Lung (tissue), 12 donors: Measurements from ENCODE around the gene ADCYAP1R1. TPM values are rescaled to one million over a fixed set of nuclear protein-coding genes. Genes with fewer than 3 reads are reported as not detected.

ENCODE experiments used
- ATAC-seq: fragments of 200-7000 bp; cut with Tn5 transposase; one replicate; pipeline ENCODE4 v1.9.1; 2020; ENCODE audit warnings: moderate number of reproducible peaks; ENCODE audit not compliant: insufficient read depth, low FRiP score
- DNase-seq, 3 donors: peaks; one replicate each; pipeline ENCODE4 v3.0.0-alpha.2; 2013 to 2017
- H3K27ac ChIP-seq, 2 donors: one replicate each; pipeline ENCODE4 v1.5.1; 2013; ENCODE audit warnings: mild to moderate bottlenecking in 2 of 2, moderate library complexity in 2 of 2, control low read depth in 1 of 2, inconsistent platforms in 1 of 2, low read depth in 1 of 2, low read length in 1 of 2
- H3K27me3 ChIP-seq, 3 donors: one replicate each; pipeline ENCODE4 v1.5.1; 2013; ENCODE audit warnings: low read length in 2 of 3; ENCODE audit not compliant: control insufficient read depth in 3 of 3, insufficient read depth in 3 of 3
- H3K36me3 ChIP-seq, 4 donors: one replicate each; pipeline ENCODE4 v1.5.1; 2013; ENCODE audit warnings: low read length in 4 of 4, mild to moderate bottlenecking in 1 of 4, moderate library complexity in 1 of 4; ENCODE audit not compliant: control insufficient read depth in 4 of 4, insufficient read depth in 4 of 4
- H3K4me1 ChIP-seq, 5 donors: one replicate each; pipeline ENCODE4 v1.5.1; 2013; ENCODE audit warnings: low read length in 5 of 5, mild to moderate bottlenecking in 2 of 5, moderate library complexity in 1 of 5; ENCODE audit not compliant: control insufficient read depth in 5 of 5, insufficient read depth in 5 of 5
- H3K4me3 ChIP-seq: one replicate; pipeline ENCODE4 v1.5.1; 2013; ENCODE audit warnings: mild to moderate bottlenecking, control low read depth, moderate library complexity
- H3K9ac ChIP-seq, 2 donors: one replicate each; pipeline ENCODE4 v1.5.1; 2013; ENCODE audit warnings: low read length in 2 of 2, control low read depth in 1 of 2; ENCODE audit not compliant: insufficient read depth in 1 of 2
- H3K9me3 ChIP-seq, 4 donors: one replicate each; pipeline ENCODE4 v1.5.1; 2013; ENCODE audit warnings: low read length in 3 of 4, mild to moderate bottlenecking in 1 of 4, moderate library complexity in 1 of 4; ENCODE audit not compliant: control insufficient read depth in 4 of 4, insufficient read depth in 3 of 4
- CTCF ChIP-seq: IDR thresholded peaks from 2 replicates; pipeline ENCODE4 v1.5.1; 2012; ENCODE audit warnings: mild to moderate bottlenecking; ENCODE audit errors: control extremely low read depth, extremely low read depth
- WGBS, 2 donors: extraction: QIAGEN DNeasy Blood & Tissue Kit; methylation state at CpG; one replicate each; pipeline ENCODE4 v1.1.7; 2013; 5-methylcytosine and 5-hydroxymethylcytosine counted together
- polyA plus RNA-seq, 2 donors: library from polyadenylated mRNA; stranded (reverse); fragments of 200-250 nt; gene quantifications; one replicate each; pipeline ENCODE4 v1.2.1, GENCODE V29; 2013
- total RNA-seq, 2 donors: library from RNA; depleted of rRNA in 1 of 2; stranded (reverse); fragments of >200 nt in 1 of 2; gene quantifications; one replicate each; pipeline ENCODE4 v1.2.1, GENCODE V29; 2014 to 2021
- donor health status: control.
- donor health status: control.
- donor health status: Bipolar disorder and iron deficiency.
- donor health status: healthy.
- donor health status: DM: yes; HTN: yes; CAD: no.

Gene ADCYAP1R1
- total and polyA plus RNA-seq, 4 donors: 0.14 to 1.00 (median 0.39) TPM

DNA sequence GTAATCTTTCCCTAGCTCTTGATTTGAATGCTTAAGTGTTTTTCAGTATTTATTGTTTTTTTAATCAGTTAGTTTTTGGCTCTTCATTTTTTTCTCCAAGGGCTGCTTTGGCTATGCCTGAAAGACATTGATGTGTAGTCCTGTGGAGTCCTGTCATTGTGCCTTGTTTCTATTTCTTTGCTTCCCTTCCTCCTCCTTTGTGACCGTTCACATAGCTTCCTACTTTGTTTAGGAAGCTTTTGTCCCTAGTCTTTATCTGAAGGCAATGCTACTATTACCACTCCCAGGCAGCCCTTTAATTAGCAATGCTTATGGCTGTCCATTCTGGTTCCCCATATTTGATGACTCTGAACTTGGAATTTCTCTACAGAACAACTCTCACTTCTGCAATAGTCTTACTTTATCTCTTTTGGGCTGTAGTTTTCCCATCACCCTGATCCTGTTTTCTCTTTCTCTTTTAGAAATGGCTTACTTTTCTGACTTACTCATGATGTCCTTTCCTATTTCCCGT lies 39.9 kb downstream of the ADCYAP1R1 start:
- WGBS, 2 donors: 58 to 62% methylated on average over 2 of the region's 2 CpGs
- no peak overlapping the region for H3K27ac ChIP-seq
- no peak for DNase-seq
- H3K27me3 ChIP-seq: no peaks in the 10 kb centered on the region
- H3K36me3 ChIP-seq: no peaks in the 10 kb centered on the region
- no peak overlapping the region for H3K9ac ChIP-seq
- no peak for TF ChIP-seq CTCF
- ATAC-seq: no peak
- no peaks in the 10 kb centered on the region for H3K4me1 ChIP-seq
- no peaks in the 10 kb centered on the region for H3K9me3 ChIP-seq
- no peak overlapping the region for H3K4me3 ChIP-seq

DNA sequence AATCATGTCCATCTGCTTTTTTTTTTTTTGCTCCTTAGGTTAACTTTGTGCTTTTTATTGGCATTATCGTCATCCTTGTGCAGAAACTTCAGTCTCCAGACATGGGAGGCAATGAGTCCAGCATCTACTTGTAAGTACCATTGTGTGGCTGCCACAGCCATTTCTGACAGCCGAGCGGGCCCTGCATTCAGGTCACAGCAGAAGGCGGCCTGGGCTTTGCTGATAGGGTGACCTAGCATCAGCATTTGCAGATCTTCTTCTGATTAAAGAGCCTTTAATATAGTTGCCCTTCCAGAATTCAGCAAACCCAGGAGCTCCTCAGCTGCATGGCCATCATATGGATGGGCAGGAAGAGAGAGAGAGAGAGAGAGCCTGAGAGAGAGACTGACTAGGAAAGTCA lies 40.5 kb downstream of the ADCYAP1R1 start:
- ATAC-seq: no peak
- no peak for DNase-seq
- no peak overlapping the region for H3K27ac ChIP-seq
- no peaks in the 10 kb centered on the region for H3K27me3 ChIP-seq
- TF ChIP-seq CTCF: no peak
- H3K4me3 ChIP-seq: no peak overlapping the region
- H3K9ac ChIP-seq: no peak overlapping the region
- 95 to 99% methylated on average over 4 of the region's 4 CpGs for WGBS, 2 donors
- H3K9me3 ChIP-seq: no peaks in the 10 kb centered on the region
- H3K36me3 ChIP-seq: no peaks in the 10 kb centered on the region
- no peaks in the 10 kb centered on the region for H3K4me1 ChIP-seq

DNA sequence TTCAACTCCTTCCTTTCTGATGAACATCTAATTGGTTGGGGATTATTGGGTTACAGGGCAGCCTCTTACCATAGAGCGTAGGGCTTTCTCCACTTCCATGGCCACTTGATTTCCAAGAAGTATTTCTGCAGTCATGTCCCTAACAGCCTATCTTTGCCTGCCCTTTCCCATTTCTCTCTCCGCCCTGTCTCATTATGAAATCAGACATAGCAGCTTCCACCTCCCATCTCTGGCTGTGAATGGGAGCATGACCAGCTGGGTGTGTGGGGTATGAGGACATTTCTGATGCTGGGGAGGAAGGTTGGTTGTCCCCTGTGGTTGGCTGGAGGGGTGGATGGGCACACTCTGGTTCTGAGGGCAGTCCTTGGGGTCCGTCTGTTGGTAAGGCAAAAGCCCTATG lies 41.2 kb downstream of the ADCYAP1R1 start:
- WGBS, 2 donors: 90 to 95% methylated on average over 3 of the region's 3 CpGs
- DNase-seq: no peak

More for the DNA sequence above, 41.2 kb downstream of the ADCYAP1R1 start:
- no peaks in the 10 kb centered on the region for H3K36me3 ChIP-seq
- no peak for TF ChIP-seq CTCF
- no peaks in the 10 kb centered on the region for H3K4me1 ChIP-seq
- no peaks in the 10 kb centered on the region for H3K27me3 ChIP-seq
- no peak overlapping the region for H3K4me3 ChIP-seq
- ATAC-seq: no peak
- no peaks in the 10 kb centered on the region for H3K9me3 ChIP-seq
- no peak overlapping the region for H3K27ac ChIP-seq
- H3K9ac ChIP-seq: no peak overlapping the region
